Measurements from ENCODE around the gene LYZL1.
"Not testable (repeated sequence)": the region's sequence is repeated elsewhere in the genome, so short reads cannot be mapped to it uniquely, and the experiment has no call there.

LYZL1 gene

DNA sequence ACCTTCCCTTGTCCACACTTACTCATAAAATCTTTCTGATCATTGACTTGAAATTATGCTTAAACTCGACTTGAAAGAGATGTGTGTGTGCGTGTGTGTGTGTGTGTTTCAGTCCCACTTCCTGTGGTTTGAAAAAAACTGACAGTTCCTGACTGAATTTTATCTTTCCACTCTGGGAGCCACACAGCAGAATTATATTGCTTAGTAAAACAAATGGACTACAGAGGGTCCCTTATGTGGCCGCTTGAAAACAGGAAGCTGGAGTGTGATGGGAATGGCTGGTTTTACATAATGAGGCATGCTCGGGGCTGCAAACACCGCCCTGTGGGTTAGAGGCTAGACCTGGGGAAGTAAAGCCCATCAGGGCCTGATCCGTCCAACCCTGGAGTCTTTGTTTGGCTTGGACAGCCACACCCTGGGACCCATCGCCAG lies 54.8 kb downstream of the LYZL1 start:
- no peak for DNase-seq

DNA sequence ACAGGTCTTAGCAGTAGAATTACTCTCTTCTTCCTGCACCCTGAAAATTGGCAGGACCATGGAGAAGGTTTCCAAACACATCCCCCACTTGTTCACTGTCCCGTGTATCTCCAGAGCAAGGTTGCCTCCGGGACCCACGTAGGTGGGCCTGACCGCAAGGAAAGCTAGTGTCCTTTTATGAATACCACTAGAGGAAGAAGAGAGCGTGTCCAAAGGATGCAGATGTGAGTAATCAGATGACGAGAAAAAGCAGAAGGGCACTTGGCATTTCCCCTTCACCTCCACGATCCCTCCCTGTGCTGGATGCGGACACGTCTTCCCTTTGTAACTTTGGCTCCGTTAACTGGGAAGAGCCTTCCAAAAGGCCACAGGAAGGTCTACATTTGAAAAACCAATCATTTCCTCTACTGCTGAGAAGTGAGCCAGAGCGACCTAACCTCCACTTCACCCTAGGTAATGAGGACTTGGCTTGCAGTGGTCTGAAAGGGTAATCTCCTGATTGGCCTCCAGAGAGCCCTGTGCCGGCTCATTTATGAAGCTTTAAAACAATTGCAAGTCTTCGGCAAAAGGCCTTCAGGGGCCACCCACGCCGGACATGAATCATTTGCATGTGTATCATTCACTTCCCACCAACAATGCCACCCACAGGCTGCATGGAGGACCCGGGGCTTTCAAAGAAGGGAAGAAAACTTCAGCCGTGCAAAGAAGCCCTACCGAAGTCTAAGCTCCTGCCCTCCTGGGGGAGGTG lies 55.4 kb downstream of the LYZL1 start:
- no peak for DNase-seq

DNA sequence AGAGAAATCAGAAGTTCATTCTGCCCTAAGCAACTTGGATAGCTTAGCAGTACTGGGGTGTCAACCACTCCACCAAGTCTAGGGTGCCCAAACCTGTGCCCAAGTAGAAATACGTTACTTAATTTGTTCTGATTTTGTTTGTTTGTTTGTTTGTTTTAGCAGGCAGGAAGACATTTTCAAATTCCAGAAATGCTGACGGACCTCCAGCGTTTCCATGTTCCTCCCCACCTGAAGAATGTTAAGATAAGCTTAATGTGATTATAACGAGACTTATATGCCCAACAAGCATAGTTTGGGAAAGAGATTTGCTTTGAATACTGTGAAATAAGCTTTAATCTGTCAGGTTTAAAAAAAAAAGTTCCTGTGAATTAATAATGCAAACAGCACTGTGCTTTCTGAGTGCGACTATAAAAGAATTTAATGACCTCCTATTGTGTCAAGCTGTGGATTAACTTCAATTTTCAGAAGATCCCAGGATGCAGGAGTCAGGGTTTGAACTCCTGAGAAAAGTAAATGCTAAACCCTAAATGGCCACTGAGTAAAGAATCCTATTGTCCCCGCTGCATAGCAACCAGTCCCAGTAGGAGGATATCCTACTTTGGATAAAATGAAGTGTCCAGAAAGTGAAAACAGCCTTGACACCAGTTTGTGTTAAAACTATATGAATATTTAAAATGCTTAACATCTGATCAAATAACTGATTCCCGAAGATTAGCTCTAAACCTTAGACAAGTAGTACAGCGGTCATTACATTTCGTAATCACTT lies 56.5 kb downstream of the LYZL1 start:
- DNase-seq, result no peak

DNA sequence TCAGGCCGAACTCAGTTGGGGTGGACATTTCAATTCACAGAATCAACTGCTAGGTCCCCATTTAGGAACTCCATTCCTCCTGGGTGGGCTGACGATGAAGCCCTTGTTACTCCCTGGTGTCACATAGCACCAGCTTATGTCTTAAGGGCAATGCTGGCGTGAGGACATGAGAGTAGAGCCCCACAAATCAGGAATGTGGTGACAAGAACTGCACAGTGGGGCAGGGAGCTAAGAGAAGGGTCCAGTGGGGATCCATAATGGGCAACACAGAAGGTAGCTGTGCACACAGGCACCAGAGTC lies 57.0 kb downstream of the LYZL1 start:
- DNase-seq, result no peak

DNA sequence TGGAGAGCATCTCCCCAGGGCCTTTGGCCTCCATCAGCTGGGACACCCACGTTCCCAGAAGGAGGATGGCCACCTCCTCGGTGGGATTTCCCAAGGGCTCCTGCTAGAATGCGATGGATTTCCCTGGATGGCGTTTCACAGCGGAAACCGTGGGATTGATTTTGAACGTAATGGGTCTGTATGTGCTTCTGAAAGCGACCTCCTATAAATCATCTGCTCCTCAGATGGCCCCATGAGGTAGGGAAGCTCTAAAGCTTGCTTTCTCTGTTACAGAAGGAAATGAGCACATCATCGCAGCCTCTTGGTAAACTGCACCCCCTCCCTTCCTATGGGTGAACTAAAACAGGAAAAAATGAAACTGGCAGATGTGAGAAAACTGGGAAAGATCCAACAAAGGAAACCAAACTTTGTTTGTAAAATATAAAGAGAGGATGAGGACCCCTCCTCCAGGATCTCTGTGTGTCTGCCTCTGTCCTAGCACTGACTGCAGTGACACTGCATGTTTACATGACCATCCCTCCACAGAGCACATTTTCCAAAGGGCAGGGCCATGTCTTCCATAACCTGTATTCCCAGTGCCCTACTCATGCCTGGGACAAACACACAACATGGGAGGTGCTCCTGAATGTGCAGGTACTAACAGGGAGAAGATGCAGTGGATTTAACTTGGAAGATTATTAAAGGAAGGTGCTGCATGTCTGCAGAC lies 57.6 kb downstream of the LYZL1 start:
- DNase-seq, result no peak

DNA sequence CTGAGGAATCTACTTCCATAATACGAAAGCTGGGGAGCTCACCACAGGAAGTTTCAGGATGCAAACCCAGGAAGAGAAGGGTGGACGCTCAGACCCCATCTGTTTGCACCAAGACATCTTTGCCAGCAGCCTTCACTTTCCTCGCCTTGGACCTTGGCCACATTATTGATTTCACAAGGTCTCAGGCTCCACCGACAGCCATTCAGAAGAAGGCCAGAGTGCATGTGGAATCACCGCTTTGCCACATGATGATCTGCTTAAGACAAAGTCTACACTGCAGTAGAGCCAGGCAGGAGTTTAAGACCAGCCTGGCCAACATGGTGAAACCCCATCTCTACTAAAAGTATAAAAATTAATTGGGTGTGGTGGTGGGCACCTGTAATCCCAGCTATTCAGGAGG lies 60.0 kb downstream of the LYZL1 start:
- no peak for DNase-seq

DNA sequence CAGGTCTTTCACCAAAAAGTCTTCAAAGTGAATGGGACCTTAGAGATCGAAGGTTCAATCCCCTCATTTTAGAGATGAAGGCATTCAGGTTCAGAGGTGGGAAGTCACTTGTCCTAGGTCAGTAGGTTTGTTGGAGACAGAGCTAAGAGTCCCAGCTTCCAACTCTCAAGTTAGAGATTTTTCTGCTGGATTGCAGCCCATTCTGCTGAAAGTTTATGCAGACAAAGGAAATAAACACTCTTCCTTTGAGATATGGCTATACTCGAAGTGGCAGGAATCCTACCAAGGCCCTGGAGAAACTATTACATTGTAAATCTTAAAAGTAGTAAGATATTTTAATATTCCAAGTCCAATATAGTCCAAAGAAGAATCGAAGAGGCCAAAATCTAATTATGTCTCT lies 64.4 kb downstream of the LYZL1 start:
- DNase-seq, result no peak

DNA sequence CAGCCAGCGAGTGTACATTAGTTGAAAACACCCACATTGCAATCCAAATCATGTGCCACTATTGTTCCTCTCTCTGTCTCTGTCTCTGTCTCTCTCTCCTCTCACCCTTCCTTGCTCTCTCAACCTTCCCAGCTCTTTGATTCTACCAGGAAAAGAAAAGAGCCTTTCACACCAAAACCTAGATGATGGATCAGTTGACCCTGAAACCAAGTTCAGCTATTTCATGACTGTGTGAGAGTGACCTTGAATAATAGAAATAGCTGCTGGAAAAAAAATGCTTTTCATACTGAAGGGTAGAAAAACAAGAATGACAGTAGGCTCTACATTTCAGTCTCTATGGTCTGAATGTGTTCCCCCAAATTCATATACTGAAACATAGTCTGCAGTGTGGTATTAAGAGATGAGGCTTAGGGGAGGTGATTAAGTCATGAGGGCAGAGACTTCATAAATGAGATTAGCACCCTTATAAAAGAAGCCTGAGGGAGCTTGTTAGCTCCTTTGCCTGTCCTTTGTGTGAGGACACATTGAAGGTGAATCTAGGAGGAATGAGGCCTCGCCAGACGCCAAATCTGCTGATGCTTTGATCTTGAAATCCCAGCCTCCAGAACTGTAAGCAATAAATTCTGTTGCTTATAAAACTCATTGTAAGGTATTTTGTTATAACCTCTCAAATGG lies 65.2 kb downstream of the LYZL1 start:
- DNase-seq, result no peak

DNA sequence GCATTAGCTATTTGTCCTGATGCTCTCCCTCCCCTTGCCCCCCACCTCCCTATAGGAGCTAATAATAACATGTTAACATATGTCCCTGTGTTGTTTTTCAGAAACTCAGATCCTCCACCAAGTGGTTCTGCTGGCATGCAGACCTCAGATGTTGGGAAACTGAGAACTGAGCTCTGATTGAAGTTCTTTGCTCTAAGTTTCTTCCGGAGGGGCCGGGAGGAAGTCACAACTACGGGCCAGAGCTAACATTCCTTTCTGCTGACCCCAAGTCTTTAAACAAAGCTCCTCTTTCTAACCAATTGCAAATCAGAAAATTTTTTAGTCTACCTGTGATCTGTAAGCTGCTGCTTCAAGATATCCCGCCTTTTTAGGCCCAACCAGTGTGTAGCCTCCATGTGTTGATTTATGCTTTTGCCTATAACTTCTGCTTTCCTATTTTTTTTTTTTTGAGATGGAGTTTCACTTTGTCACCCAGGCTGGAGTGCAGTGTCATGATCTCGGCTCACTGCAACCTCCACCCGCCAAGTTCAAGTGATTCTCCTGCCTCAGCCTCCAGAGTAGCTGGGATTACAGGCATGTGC lies 66.6 kb downstream of the LYZL1 start:
- no peak for DNase-seq

DNA sequence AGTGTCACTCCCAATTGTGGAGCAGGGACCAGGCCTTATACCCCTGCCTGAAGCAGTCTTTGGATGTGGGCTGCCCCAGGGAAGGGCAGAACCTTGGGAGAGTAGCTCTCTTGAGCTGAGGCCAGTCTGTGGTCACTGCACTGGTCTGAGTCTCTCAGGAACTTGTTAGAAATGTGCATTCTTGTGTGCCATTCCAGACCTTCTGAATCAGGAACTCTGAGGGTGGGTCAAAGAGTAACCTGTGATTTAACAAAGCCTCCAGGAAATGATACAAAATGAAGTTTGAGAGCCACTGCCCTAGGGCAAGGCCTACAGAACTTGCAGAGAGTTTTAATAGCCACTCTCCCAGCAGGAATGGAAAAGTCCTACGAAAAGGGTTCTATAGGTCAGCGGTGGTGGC lies 68.1 kb downstream of the LYZL1 start:
- no peak for DNase-seq

DNA sequence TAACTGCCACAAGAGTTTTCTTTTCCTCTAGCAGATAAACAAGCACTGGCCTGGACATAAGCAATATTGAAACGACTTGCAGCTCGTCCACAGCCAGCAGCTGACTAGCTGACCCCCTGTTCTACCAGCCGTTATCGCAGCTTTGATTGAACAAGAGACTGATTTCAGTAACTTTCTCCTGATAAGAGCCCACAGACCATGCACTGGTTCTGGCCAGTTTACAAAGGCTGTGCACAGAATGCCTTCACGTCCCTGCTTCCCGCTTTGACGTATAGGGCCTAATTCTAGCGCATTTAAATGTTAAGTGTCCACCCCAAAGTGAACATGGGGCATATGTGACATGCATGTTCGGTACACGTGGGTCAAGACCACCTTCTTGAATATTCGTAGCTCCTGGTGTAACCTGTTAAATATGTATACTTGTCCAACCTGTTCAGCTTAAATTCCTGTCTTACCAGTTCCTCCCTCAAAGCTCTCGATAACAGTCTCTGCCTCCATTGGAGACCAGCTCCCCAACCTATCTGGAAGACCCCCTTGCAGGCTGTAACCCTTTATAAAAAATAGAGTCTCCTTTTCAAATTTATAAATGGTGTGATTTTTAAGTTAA lies 69.2 kb downstream of the LYZL1 start:
- DNase-seq, result no peak

DNA sequence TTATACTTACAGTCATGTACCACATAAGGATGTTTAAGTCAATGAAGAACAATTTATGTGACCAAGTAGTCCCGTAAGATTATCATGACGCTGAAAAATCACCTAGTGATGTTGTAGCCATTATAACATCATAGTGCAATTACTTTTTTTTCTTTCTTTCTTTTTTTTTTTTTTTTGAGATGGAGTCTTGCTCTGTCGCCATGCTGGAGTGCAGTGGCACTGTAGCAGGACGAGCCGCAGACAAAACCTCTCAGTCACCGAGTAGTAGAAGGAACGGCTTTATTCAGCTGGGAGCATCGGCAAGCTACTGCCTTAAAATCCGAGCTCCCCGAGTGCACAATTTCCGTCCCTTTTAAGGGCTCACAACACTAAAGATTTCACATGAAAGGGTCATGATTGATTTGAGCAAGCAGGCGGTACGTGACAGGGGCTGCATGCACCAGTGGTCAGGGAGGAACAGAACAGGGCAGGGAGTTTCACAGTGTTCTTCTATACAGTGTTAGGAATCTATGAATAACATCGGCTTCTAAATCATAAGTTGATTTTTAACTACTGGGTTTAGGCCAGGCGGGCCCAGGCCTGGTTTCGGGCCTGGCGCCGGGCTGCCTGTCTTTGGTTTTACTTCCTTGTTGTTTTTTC lies 71.5 kb downstream of the LYZL1 start:
- not testable (repeated sequence) for DNase-seq

Data from activated CD4-positive, alpha-beta T cell treated with anti-CD3 and anti-CD28 coated beads for 48 hours (primary cell).